ENCODE measurements around the gene ADAMTS2. TPM values are rescaled to one million over a fixed set of nuclear protein-coding genes. Genes with fewer than 3 reads are reported as not detected.

The ADAMTS2 gene
- total RNA-seq, 1 donor from 2014 or later: 7.7 TPM

DNA sequence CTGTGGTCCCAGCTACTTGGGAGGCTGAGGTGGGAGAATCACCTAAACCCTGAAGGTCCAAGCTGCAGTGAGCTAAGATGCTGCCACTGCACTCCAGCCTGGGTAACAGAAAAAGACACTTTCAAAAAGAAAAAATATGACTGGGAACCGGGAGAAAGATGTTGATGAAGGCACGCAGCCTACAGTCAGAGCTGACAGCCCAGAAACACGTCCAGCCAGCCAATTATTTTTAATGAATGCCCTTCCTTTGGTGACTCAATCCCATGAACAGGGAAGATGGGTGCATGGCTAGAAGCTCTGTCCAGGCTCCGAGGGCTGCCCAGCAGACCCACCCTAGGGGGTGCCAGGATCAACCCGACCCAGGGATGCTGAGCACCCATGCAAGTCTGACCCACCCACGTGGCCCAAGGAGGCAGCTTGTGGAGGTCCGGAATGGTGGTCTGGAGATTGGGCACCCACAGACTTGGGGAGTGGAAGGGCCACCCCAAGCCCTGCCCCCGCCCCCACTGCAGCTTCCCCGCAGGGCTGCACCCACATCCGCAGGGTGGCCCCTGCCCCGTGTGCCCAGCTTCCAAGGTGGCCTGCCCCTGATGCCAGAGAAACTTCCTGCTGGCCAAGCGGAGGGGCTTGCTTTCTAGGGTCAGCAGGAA, 51.0 kb downstream of the ADAMTS2 start:
- peaks cover 5% of the 10 kb centered on the region for H3K4me1 Mint-ChIP-seq (ENCODE audit: unreplicated experiment)
- no peak overlapping the region for H3K4me3 Mint-ChIP-seq
- no peaks in the 10 kb centered on the region for H3K9me3 Mint-ChIP-seq
- no peaks in the 10 kb centered on the region for H3K36me3 Mint-ChIP-seq
- TF ChIP-seq, protein P1, sequence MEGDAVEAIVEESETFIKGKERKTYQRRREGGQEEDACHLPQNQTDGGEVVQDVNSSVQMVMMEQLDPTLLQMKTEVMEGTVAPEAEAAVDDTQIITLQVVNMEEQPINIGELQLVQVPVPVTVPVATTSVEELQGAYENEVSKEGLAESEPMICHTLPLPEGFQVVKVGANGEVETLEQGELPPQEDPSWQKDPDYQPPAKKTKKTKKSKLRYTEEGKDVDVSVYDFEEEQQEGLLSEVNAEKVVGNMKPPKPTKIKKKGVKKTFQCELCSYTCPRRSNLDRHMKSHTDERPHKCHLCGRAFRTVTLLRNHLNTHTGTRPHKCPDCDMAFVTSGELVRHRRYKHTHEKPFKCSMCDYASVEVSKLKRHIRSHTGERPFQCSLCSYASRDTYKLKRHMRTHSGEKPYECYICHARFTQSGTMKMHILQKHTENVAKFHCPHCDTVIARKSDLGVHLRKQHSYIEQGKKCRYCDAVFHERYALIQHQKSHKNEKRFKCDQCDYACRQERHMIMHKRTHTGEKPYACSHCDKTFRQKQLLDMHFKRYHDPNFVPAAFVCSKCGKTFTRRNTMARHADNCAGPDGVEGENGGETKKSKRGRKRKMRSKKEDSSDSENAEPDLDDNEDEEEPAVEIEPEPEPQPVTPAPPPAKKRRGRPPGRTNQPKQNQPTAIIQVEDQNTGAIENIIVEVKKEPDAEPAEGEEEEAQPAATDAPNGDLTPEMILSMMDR (conservative IDR thresholded peaks at IDR 0.05): no peak
- DNase-seq (ENCODE audit: extremely low spot score, unreplicated experiment): no peak
- no peak overlapping the region for H3K27ac Mint-ChIP-seq
- H3K27me3 Mint-ChIP-seq: no peaks in the 10 kb centered on the region

DNA sequence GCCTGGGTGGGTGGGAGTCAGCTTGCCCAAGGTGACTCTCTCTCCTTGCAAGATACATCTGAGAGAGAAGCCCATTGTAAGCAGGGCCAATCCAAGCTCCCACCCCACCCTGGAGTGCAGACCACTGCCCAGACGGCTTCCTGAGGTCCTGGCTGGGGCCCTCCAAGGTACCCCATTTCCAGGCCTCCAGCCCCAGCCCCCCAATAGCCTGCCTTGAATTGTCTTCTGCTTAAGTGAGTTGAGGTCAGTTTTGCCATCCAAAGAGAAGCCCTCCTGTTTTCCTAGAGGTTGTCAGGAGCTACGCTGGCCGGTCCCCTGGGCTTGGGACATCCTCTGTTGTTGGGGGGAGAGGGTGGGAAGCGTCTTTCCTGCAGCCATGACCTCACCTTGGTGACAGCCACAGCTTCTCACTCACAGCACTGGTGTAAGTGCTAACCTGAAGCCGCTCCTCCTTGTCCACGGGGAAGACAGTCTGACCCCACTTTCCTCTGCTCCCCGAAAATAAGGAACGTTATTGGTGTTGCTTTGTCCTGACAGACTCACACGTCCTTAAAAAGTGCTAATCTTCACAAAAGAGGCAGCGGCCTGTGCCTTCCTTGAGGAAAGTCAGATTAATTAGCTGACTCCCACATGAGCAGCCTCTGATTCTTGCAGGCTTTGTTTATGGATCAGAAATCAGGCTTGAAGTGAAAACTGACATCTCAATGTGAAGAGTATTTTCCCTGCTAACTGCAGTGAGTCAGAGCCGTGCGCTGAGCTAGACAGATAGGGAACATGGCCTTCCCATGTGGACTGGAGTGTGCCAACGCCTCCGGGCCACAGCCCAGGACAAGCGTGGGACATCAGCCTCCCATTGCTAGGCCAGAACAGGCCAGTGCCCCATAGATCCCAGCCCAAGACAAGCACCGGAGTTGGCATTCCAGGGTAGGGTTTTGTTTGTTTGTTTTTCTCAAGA, 52.3 kb downstream of the ADAMTS2 start:
- no peak overlapping the region for H3K27ac Mint-ChIP-seq

DNA sequence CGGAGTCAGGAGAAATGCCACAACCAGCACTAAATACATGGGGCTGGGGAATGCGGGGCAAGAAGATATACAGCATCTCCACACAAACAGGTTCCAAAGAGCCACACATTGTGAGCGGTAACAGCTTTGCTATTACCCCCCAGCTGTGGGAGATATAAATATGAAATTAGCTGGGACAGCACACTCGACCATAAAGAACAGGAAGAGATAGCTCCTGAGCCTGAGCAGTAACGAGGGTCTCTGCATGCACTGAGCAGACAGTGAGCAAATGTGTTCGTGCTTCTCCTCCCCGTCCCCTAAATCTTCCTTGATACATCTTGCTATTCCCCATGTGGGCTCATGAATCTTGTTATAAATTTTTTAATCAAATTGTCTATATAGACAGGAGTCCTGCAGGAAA, 53.1 kb downstream of the ADAMTS2 start:
- no peaks in the 10 kb centered on the region for H3K36me3 Mint-ChIP-seq

More for the DNA sequence above, 52.3 kb downstream of the ADAMTS2 start:
- Mint-ChIP-seq H3K4me1 (ENCODE audit: unreplicated experiment) (peaks cover 5% of the 10 kb centered on the region), H3K9me3 (no peaks in the 10 kb centered on the region), H3K4me3 (no peak overlapping the region), H3K36me3 (no peaks in the 10 kb centered on the region), H3K27me3 (no peaks in the 10 kb centered on the region)
- no peak for DNase-seq (ENCODE audit: extremely low spot score, unreplicated experiment)
- TF ChIP-seq, protein P1 (conservative IDR thresholded peaks at IDR 0.05): no peak

DNA sequence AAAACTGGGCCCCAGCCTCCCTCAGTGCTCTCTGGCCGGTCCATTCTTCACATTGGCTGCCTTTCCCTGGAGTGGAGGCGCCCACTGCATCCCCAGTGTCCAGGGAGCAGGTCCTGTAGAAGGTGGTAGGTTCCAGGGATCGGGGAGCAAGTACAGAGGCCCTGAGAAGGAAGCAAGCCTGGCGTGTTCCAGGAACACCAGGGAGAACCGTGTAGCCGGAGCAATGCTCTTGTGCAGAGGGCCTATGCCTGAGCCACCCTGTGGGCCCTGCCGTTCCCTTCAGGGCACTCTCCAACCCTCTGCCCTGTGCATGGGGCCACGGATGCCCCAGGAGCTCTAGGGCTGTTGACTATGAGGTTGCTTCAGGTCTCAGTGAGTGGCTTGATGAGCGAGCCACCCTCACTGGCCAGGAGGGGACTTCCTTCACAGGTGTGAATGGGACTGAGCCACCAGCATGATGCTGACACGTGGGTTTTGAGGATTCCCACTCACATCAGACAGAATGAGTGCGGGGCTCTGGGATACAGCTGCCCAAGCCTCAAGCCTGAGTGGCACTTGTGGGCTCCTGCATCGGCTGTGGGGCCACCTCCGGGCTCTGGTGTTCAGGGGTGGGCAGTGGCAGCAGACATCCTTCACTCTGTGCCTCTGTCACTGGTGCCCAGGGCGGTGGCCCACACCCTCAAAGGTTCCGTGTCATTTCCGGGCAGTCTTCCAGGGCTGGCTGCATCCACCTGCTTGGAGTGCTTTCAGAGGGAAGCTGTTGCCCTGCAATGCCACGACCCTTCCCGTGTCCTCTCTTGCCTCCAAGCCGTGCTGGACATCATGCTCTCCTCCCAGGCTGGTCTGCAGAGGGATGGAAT, 54.4 kb downstream of the ADAMTS2 start:
- H3K36me3 Mint-ChIP-seq: no peaks in the 10 kb centered on the region
- no peak overlapping the region for H3K4me3 Mint-ChIP-seq
- DNase-seq (ENCODE audit: extremely low spot score, unreplicated experiment): no peak
- H3K27me3 Mint-ChIP-seq: no peaks in the 10 kb centered on the region
- TF ChIP-seq, protein P1 (conservative IDR thresholded peaks at IDR 0.05): no peak
- H3K9me3 Mint-ChIP-seq: no peaks in the 10 kb centered on the region
- no peak overlapping the region for H3K27ac Mint-ChIP-seq
- peaks cover 5% of the 10 kb centered on the region for H3K4me1 Mint-ChIP-seq (ENCODE audit: unreplicated experiment)

More for the DNA sequence above, 53.1 kb downstream of the ADAMTS2 start:
- TF ChIP-seq, protein P1 (conservative IDR thresholded peaks at IDR 0.05): no peak
- H3K27me3 Mint-ChIP-seq: no peaks in the 10 kb centered on the region
- no peak overlapping the region for H3K4me3 Mint-ChIP-seq
- no peaks in the 10 kb centered on the region for H3K9me3 Mint-ChIP-seq
- no peak for DNase-seq (ENCODE audit: extremely low spot score, unreplicated experiment)
- peaks cover 5% of the 10 kb centered on the region for H3K4me1 Mint-ChIP-seq (ENCODE audit: unreplicated experiment)
- no peak overlapping the region for H3K27ac Mint-ChIP-seq

DNA sequence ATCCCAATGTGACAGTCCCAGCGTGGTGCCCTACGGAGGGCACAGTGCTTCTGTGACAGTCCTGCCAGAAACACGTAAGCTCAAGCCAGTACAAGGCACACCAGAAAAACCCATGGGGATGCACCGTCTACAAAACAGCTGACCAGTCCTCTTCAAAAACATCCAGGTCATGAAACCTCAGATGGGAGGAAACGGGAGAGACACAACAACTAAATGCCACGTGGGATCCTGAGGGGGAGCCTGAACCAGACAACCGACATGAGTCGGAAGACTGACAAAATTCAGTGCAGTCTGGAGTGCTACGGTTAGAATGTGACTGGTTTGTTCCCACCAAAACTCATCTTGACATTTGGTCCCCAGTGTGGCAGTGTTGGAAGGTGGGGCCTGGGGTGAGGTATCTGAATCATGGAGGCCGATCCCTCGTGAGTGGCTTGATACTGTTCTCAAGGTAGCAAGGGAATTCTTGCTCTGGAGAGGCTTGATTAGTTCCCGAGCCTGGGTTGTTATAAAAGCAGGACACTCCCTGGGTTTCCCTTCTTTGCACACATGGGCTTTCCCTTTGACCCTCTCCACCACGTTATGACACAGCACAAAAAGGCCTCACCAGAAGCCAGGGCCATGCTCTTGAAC, 55.4 kb downstream of the ADAMTS2 start:
- H3K36me3 Mint-ChIP-seq: no peaks in the 10 kb centered on the region
- DNase-seq (ENCODE audit: extremely low spot score, unreplicated experiment): no peak
- H3K9me3 Mint-ChIP-seq: no peaks in the 10 kb centered on the region
- no peak overlapping the region for H3K4me3 Mint-ChIP-seq
- no peak overlapping the region for H3K27ac Mint-ChIP-seq
- TF ChIP-seq, protein P1 (conservative IDR thresholded peaks at IDR 0.05): no peak
- H3K27me3 Mint-ChIP-seq: no peaks in the 10 kb centered on the region
- H3K4me1 Mint-ChIP-seq (ENCODE audit: unreplicated experiment): peaks cover 14% of the 10 kb centered on the region
